GM19455 (cell line): Measurements from ENCODE around the gene MDGA2.

Source experiments
- ATAC-seq: cut with Tn5 transposase; IDR thresholded peaks from one replicate; pipeline ENCODE4 v1.9.1; 2021; ENCODE audit not compliant: unreplicated experiment

MDGA2 gene

GRCh38 chr14:47675466-47676314 is at the start of gene MDGA2:
Gene MDGA2, minus strand, starts transcription at chr14:47675605.
- ATAC-seq, result no peak

DNA sequence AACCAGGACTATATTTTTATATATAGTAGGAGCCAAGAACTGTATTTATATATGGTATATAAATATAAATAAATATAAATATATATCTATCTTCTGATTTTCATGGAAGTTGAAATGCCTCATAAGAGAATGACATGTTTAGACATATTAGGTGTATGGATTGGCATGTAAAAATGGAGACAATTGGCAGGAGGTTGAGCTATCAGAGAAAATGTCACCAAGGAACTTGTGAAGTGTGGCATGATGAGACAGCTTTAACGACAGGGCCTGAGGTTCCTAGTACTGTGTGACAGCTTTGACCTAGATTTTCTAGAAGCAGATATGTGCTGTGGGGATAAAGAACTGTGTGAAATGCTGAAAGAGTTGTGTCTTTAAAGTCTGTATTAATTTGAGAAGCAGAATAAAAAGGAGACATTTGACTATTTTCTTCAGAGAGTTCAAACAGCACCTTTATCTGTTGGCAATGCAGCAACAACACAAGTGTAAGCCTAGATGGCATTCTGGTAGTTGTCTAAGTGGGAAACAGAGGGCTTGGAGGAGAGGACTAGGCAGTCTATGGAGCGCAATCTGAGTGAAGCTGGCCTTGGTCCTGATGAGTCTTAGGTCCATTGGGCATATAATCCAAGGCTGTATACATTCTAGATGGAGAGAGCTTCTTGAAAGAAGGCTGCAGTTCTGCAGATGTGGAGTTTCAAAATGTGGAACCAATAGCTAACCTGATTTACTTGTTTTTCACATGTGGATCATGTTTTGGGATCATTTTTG is 47.7 kb upstream of the MDGA2 start:
- ATAC-seq, result no peak

- no peak for ATAC-seq
Observed at GRCh38 chr14:47720281-47720680, 44.9 kb upstream of the MDGA2 start.

- no peak for ATAC-seq
Observed at GRCh38 chr14:47715330-47715729, 39.9 kb upstream of the MDGA2 start.

- no peak for ATAC-seq
Observed at GRCh38 chr14:47710581-47710980, 35.2 kb upstream of the MDGA2 start.

GRCh38 chr14:47705683-47706082 is 30.3 kb upstream of the MDGA2 start:
- ATAC-seq, result no peak

GRCh38 chr14:47691829-47692228 is 16.4 kb upstream of the MDGA2 start:
- ATAC-seq, result no peak

DNA sequence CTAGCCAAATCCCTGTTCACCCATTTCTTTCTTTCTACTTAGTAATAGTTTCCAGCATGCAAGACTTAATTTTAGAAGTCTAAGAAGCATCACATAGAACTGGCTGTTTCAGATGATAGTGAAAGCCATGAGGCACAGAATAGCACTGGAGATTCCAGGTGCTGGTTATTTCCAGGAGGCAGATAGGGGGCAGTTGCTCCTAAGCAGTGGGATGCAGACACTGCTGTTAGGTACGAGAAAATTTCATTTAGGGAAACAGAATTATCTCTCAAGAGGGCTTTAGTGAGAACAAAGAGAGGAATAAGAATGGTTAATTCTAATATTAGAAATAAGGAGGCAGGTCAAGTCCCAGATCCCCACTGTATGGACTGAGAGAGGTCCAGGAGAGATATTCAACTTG is 3.6 kb upstream of the MDGA2 start:
- ATAC-seq, result no peak

- no peak for ATAC-seq
Observed at GRCh38 chr14:47678157-47678556, 2.8 kb upstream of the MDGA2 start.

GRCh38 chr14:47676315-47676617 is 861 bp upstream of the MDGA2 start:
- no peak for ATAC-seq

GRCh38 chr14:47674543-47675465 is 601 bp downstream of the MDGA2 start:
- no peak for ATAC-seq

DNA sequence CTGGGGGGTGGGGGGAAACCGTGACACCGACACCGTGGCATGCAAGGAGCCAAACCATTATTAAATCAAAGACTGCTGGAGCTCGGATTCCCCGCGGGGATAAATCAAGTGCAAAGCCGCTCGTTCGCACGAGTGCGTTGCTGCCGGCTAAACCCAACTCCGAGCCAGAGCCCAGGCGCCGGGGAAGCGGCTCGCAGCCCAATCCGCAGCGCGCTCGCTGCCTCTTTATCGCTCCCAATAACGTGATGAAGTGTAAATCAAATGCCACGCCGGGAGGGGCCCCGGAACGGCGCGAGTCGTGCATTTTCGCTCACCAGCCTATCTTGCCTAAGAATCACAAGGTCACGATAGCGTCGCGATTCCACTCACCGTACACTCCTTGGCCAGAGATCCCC is 1.3 kb downstream of the MDGA2 start:
- ATAC-seq, result no peak

- ATAC-seq, result no peak
Observed at GRCh38 chr14:47665337-47666134, 9.9 kb downstream of the MDGA2 start.

DNA sequence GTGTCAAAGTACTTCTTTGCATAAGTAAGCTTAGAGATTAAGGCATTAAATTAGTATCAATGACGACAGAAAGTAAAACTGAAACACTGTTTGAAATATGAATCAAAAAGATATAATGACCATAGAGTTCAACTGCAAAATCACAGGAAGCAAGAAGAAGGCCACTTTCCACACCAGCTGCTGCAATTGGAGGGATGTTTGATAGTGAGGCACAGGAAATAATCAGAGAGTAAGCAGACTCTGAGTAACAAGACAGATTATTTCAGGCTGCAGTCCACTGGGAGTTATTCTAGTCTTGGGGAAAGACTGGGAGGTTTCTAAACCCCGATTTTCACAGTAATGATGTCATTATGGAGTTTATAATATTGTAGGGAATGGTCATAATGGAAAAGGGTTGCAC is 12.9 kb downstream of the MDGA2 start:
- no peak for ATAC-seq

- no peak for ATAC-seq
Observed at GRCh38 chr14:47660158-47660557, 15.2 kb downstream of the MDGA2 start.

GRCh38 chr14:47658041-47658440 is 17.4 kb downstream of the MDGA2 start:
- no peak for ATAC-seq

DNA sequence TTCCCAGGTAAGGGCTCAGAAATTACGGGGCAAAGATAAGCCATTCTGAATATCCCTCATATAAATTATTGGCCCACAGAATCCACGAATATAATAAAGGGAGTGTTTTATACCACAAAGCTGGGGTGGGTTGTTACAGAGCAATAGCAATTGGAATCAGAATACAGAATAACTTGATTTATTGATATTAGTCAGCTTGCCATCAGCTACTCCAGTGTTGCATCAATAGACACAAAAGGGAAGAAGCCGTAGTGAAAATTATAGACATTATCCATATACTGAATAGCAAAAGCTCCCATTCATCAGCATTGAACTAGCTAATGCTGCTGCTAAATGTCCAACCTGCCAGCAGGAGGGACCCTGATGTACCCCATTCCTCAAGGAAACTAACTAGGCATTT is 18.3 kb downstream of the MDGA2 start:
- no peak for ATAC-seq

DNA sequence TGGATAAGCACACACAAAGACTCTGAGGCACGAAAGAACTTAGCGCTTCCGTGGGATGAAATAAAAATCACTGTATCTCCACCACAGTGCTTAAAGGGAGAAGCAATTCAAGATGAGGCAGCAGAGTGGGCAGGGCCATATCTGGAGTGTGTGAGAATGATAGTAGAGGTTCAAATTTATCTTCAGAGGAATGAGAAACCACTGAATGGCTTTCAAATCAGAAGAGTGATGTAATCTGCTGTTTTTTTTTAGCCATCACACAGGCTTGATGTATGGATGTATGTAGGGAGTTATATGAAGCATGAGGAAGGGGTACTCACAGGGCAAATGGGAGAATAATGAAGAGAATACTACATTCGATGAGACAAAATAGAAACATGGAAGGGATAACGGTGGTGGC is 24.1 kb downstream of the MDGA2 start:
- ATAC-seq, result no peak

DNA sequence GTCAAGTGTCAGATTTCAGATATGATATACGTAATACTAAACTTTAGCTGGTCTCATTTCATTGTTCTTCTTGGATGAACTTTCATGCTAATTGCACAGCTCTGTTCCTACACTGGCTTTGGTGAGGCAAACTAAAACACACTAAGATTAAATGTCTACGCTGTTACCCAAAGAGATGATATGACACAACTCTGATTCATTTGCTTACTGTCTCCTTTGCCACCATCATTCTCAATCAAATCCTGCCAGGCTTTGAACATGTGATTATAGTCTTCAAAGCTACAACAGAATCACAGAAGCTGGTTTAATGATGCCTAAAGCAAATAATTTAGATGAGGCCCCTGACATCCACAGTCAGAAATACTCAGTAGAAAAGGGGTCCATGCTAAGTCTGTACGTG is 37.7 kb downstream of the MDGA2 start:
- no peak for ATAC-seq

DNA sequence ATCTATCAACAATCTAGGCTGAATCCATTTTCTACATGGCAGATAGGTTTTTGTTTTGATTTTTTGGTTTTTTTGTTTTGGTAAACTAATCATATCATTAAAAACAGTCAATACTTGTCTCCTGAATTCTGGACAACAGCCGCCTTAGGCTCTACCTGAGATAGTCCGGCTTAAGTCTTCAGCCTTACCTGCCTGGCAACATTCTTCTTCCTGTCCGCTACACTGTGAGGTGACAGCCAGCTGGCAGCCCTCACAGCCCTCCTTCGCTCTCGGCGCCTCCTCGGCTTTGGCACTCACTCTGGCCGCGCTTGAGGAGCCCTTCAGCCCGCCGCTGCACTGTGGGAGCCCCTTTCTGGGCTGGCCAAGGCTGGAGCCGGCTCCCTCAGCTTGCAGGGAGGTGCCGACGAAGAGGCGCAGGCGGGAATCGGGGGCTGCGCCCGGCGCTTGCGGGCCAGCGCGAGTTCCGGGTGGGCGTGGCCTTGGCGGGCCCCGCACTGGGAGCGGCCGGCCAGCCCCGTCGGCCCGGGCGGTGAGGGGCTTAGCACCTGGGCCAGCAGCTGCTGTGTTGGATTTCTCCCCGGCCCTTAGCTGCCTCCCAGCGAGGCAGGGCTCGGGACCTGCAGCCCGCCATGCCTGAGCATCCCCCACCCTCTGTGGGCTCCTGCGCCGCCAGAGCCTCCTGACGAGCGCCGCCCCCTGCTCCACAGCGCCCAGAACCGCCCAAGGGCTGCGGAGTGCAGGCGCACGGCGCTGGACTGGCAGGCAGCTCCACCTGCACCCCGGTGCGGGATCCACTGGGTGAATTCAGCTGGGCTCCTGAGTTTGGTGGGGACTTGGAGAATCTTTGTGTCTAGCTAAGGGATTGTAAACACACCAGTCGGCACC is 49.0 kb downstream of the MDGA2 start:
- no peak for ATAC-seq
